Neuronal stem cell (in vitro differentiated cells): ENCODE data around the gene MRPS2.
"Not testable (repeated sequence)": the region's sequence is repeated elsewhere in the genome, so short reads cannot be mapped to it uniquely, and the experiment has no call there.

Source experiments
- DNase-seq: peaks from one replicate; pipeline ENCODE4 v3.0.0-alpha.2; 2013; ENCODE audit warnings: low spot score
- H2AFZ ChIP-seq: one replicate; pipeline ENCODE4 v1.6.1; 2013; ENCODE audit warnings: mild to moderate bottlenecking, low read length, inconsistent platforms
- H2AK5ac ChIP-seq: 2 replicates; pipeline ENCODE4 v1.6.1; 2013; ENCODE audit warnings: low read depth, mild to moderate bottlenecking, inconsistent platforms, low read length, moderate library complexity, mixed read lengths
- H2BK120ac ChIP-seq: 2 replicates; pipeline ENCODE4 v1.6.1; 2013; ENCODE audit warnings: low read depth, mild to moderate bottlenecking, inconsistent platforms, low read length, moderate library complexity, mixed read lengths
- H2BK12ac ChIP-seq: one replicate; pipeline ENCODE4 v1.6.1; 2013; ENCODE audit warnings: low read length, inconsistent platforms
- H2BK15ac ChIP-seq: 2 replicates; pipeline ENCODE4 v1.6.1; 2013; ENCODE audit warnings: mild to moderate bottlenecking, low read length, inconsistent platforms, mixed read lengths
- H2BK5ac ChIP-seq: one replicate; pipeline ENCODE4 v1.6.1; 2013; ENCODE audit warnings: inconsistent platforms, mild to moderate bottlenecking, low read length, moderate library complexity
- H3K14ac ChIP-seq: one replicate; pipeline ENCODE4 v1.6.1; 2013; ENCODE audit warnings: low read length, inconsistent platforms
- H3K18ac ChIP-seq: 2 replicates; pipeline ENCODE4 v1.6.1; 2013; ENCODE audit warnings: low read length, inconsistent platforms
- H3K23ac ChIP-seq: 2 replicates; pipeline ENCODE4 v1.6.1; 2013; ENCODE audit warnings: low read depth, mild to moderate bottlenecking, mixed read lengths, low read length, inconsistent platforms; ENCODE audit not compliant: poor library complexity
- H3K27ac ChIP-seq: replicated peaks from 3 replicates; pipeline ENCODE4 v1.5.1; 2013; ENCODE audit warnings: low read length, inconsistent platforms
- H3K27me3 ChIP-seq, 3 experiments: 2 replicates each; pipeline ENCODE4 v1.6.1; 2013; ENCODE audit warnings: low read length in 3 of 3, mild to moderate bottlenecking in 2 of 3, inconsistent platforms in 1 of 3, low read depth in 1 of 3, mixed read lengths in 1 of 3, moderate library complexity in 1 of 3; ENCODE audit not compliant: control insufficient read depth in 3 of 3, insufficient read depth in 3 of 3
- H3K36me3 ChIP-seq, 2 donors: replicated peaks in 1 of 2; 2 replicates each; pipeline ENCODE4 v1.6.1; 2013; ENCODE audit warnings: low read length in 2 of 2; ENCODE audit not compliant: control insufficient read depth in 2 of 2, insufficient read depth in 2 of 2
- H3K4ac ChIP-seq: 2 replicates; pipeline ENCODE4 v1.6.1; 2013; ENCODE audit warnings: inconsistent platforms, mild to moderate bottlenecking, low read length, moderate library complexity
- H3K4me1 ChIP-seq, 2 donors: 1 replicate in 1 of 2; 2 replicates in 1 of 2; pipeline ENCODE4 v1.6.1; 2013; ENCODE audit warnings: low read length in 2 of 2, low read depth in 1 of 2; ENCODE audit not compliant: control insufficient read depth in 2 of 2, insufficient read depth in 1 of 2
- H3K4me2 ChIP-seq: one replicate; pipeline ENCODE4 v1.6.1; 2013; ENCODE audit warnings: mild to moderate bottlenecking, low read length, inconsistent platforms; ENCODE audit not compliant: insufficient read depth, poor library complexity, severe bottlenecking
- H3K4me3 ChIP-seq, 2 donors: 2 replicates each; pipeline ENCODE4 v1.5.1; 2013; ENCODE audit warnings: low read length in 2 of 2, mild to moderate bottlenecking in 2 of 2, inconsistent platforms in 1 of 2, moderate library complexity in 1 of 2
- H3K79me1 ChIP-seq: one replicate; pipeline ENCODE4 v1.6.1; 2013; ENCODE audit warnings: low read depth, mild to moderate bottlenecking, inconsistent platforms, low read length, moderate library complexity
- H3K9ac ChIP-seq: one replicate; pipeline ENCODE4 v1.6.1; 2013; ENCODE audit warnings: mild to moderate bottlenecking, low read depth, low read length, inconsistent platforms; ENCODE audit not compliant: poor library complexity
- H3K9me3 ChIP-seq, 2 donors: replicated peaks in 1 of 2; 2 replicates each; pipeline versions ENCODE3 to v1.6.1; 2013; ENCODE audit warnings: low read length in 2 of 2, mild to moderate bottlenecking in 2 of 2, inconsistent platforms in 1 of 2, low read depth in 1 of 2, mixed read lengths in 1 of 2, moderate library complexity in 1 of 2; ENCODE audit not compliant: control insufficient read depth in 2 of 2, insufficient read depth in 1 of 2
- H4K8ac ChIP-seq: one replicate; pipeline ENCODE4 v1.6.1; 2013; ENCODE audit warnings: low read depth, mild to moderate bottlenecking, inconsistent platforms, low read length, moderate library complexity
- H4K91ac ChIP-seq: one replicate; pipeline ENCODE4 v1.6.1; 2013; ENCODE audit warnings: low read length, low read depth, mild to moderate bottlenecking, inconsistent platforms; ENCODE audit not compliant: poor library complexity
- WGBS, 2 donors: extraction: QIAGEN DNeasy Blood & Tissue Kit; methylation state at CpG; one replicate each; pipeline ENCODE4 v1.1.7; 2013; ENCODE audit warnings: missing lambda C conversion rate in 2 of 2, mixed read lengths in 1 of 2; ENCODE audit not compliant: insufficient read length in 2 of 2, insufficient replicate concordance in 1 of 2; ENCODE audit errors: extremely low coverage in 2 of 2; 5-methylcytosine and 5-hydroxymethylcytosine counted together

The MRPS2 gene

GRCh38 chr9:135526730-135527571 lies 26.5 kb downstream of the MRPS2 start:
- Histone ChIP-seq H2BK5ac (peak overlapping the region; percentile 75), H3K14ac (peak overlapping the region; percentile 47), H2BK120ac (no peak overlapping the region), H3K4ac (peak overlapping the region; percentile 76), H3K23ac (peak overlapping the region; percentile 55), H3K9ac (peak overlapping the region; percentile 4), H3K9me3 (no peaks in the 10 kb centered on the region), H2BK12ac (peak overlapping the region; percentile 16), H3K79me1 (no peaks in the 10 kb centered on the region), H3K4me2 (no peak overlapping the region), H3K27ac (no peak overlapping the region), H3K4me3 (no peak overlapping the region), H4K91ac (no peak overlapping the region), H2BK15ac (peak overlapping the region; percentile 67), H2AK5ac (peak overlapping the region; percentile 40), H3K27me3 (peaks cover 0 to 7% (median 0%) of the 10 kb centered on the region in 3 experiments), H4K8ac (peak overlapping the region; percentile 86), H3K36me3 (no peaks in the 10 kb centered on the region), H3K18ac (peak overlapping the region; percentile 70), H3K4me1 (peaks cover 0 to 6% of the 10 kb centered on the region in 2 donors), H2AFZ (no peak overlapping the region)
- no peak for DNase-seq
- no CpG with 5 or more reads among the region's 30 CpGs for WGBS, 2 donors

- not testable (repeated sequence) for H3K4ac ChIP-seq, H3K27me3 ChIP-seq, H2BK5ac ChIP-seq, H3K9me3 ChIP-seq, H3K27ac ChIP-seq, H3K4me1 ChIP-seq, H3K4me2 ChIP-seq, H2AK5ac ChIP-seq, H3K9ac ChIP-seq, H2BK120ac ChIP-seq, H2AFZ ChIP-seq, H3K4me3 ChIP-seq, H3K14ac ChIP-seq, H3K23ac ChIP-seq, H2BK15ac ChIP-seq, H4K8ac ChIP-seq, DNase-seq, H3K79me1 ChIP-seq, H3K18ac ChIP-seq, H2BK12ac ChIP-seq, H4K91ac ChIP-seq, H3K36me3 ChIP-seq
- WGBS, 2 donors: no CpG with 5 or more reads among the region's 10 CpGs
These were observed 28.5 kb downstream of the MRPS2 start for GRCh38 chr9:135528842-135529435.

- no peak for DNase-seq
- Histone ChIP-seq H3K27me3 (peaks cover 0 to 16% (median 0%) of the 10 kb centered on the region in 3 experiments), H3K4me1 (peaks cover 0 to 5% of the 10 kb centered on the region in 2 donors), H2BK5ac (no peak overlapping the region), H3K27ac (no peak overlapping the region), H3K18ac (no peak overlapping the region), H4K91ac (no peak overlapping the region), H3K14ac (no peak overlapping the region), H3K79me1 (no peaks in the 10 kb centered on the region), H2BK120ac (no peak overlapping the region), H3K9me3 (no peaks in the 10 kb centered on the region), H3K4ac (no peak overlapping the region), H4K8ac (no peak overlapping the region), H2BK15ac (no peak overlapping the region), H2BK12ac (no peak overlapping the region), H3K4me2 (no peak overlapping the region), H3K9ac (no peak overlapping the region), H3K23ac (no peak overlapping the region), H3K4me3 (no peak overlapping the region), H3K36me3 (no peaks in the 10 kb centered on the region), H2AFZ (no peak overlapping the region), H2AK5ac (no peak overlapping the region)
- no CpG with 5 or more reads among the region's 5 CpGs for WGBS, 2 donors
These were observed 29.7 kb downstream of the MRPS2 start for GRCh38 chr9:135530146-135530545.

- peak overlapping the region in 1 of 2 donors; percentile 36 for H3K4me3 ChIP-seq
- H3K23ac ChIP-seq: no peak overlapping the region
- H3K9me3 ChIP-seq: no peaks in the 10 kb centered on the region
- no peak for DNase-seq
- H2BK15ac ChIP-seq: no peak overlapping the region
- H2BK120ac ChIP-seq: no peak overlapping the region
- no peak overlapping the region for H2AK5ac ChIP-seq
- H4K91ac ChIP-seq: no peak overlapping the region
- no peaks in the 10 kb centered on the region for H3K36me3 ChIP-seq
- no peak overlapping the region for H2AFZ ChIP-seq
- no peak overlapping the region for H4K8ac ChIP-seq
- H2BK5ac ChIP-seq: no peak overlapping the region
- no peak overlapping the region for H3K4ac ChIP-seq
- peak overlapping the region; percentile 31 for H3K9ac ChIP-seq
- H3K18ac ChIP-seq: peak overlapping the region; percentile 83
- no peaks in the 10 kb centered on the region for H3K79me1 ChIP-seq
- peaks cover 0 to 5% of the 10 kb centered on the region in 2 donors for H3K4me1 ChIP-seq
- no CpG with 5 or more reads among the region's 10 CpGs for WGBS, 2 donors
- no peak overlapping the region for H2BK12ac ChIP-seq
- H3K14ac ChIP-seq: no peak overlapping the region
- no peak overlapping the region for H3K27ac ChIP-seq
- no peak overlapping the region for H3K4me2 ChIP-seq
- peaks cover 0 to 16% (median 0%) of the 10 kb centered on the region in 3 experiments for H3K27me3 ChIP-seq
These were observed 30.6 kb downstream of the MRPS2 start for GRCh38 chr9:135531096-135531495.
